Measurements from ENCODE around the gene FSHR. TPM values are rescaled to one million over a fixed set of nuclear protein-coding genes. Genes with fewer than 3 reads are reported as not detected.

Gene FSHR
- total RNA-seq, 2 donors from 2014 or later, result 13.6 TPM; not detected in 1

GRCh38 chr2:48954935-48955334 is 199.4 kb downstream of the FSHR start:
- Histone ChIP-seq H3K36me3 (no peaks in the 10 kb centered on the region), H3K9me3 (no peaks in the 10 kb centered on the region), H3K27ac (no peak overlapping the region), H3K4me1 (replicated peaks) (no peaks in the 10 kb centered on the region), H3K27me3 (replicated peaks; ENCODE audit: insufficient read depth) (no peaks in the 10 kb centered on the region), H3K4me3 (no peak overlapping the region)
- TF ChIP-seq POLR2AphosphoS5 (IDR thresholded peaks at IDR 0.05) (no peak), CTCF (IDR thresholded peaks at IDR 0.05) (no peak), POLR2A (IDR thresholded peaks at IDR 0.05) (no peak)
- no peak for DNase-seq (ENCODE audit: low spot score)
- intact Hi-C loops (cut with DNase I), result no loop called here

GRCh38 chr2:48954311-48954710 is 200.0 kb downstream of the FSHR start:
- no peak for TF ChIP-seq CTCF (IDR thresholded peaks at IDR 0.05)
- no peak for TF ChIP-seq POLR2AphosphoS5 (IDR thresholded peaks at IDR 0.05)
- TF ChIP-seq POLR2A (IDR thresholded peaks at IDR 0.05), result no peak
- WGBS, result 82% methylated on average over 3 of the region's 3 CpGs
- H3K4me1 ChIP-seq (replicated peaks), result no peaks in the 10 kb centered on the region
- intact Hi-C loops (cut with DNase I), result no loop called here
- H3K36me3 ChIP-seq, result no peaks in the 10 kb centered on the region
- no peaks in the 10 kb centered on the region for H3K9me3 ChIP-seq
- DNase-seq (ENCODE audit: low spot score), result no peak
- no peak overlapping the region for H3K4me3 ChIP-seq
- H3K27ac ChIP-seq, result no peak overlapping the region
- no peaks in the 10 kb centered on the region for H3K27me3 ChIP-seq (replicated peaks; ENCODE audit: insufficient read depth)

- no peaks in the 10 kb centered on the region for H3K36me3 ChIP-seq
- no peaks in the 10 kb centered on the region for H3K9me3 ChIP-seq
- no peak for DNase-seq (ENCODE audit: low spot score)
- 64% methylated on average over 3 of the region's 3 CpGs for WGBS
- no peak for TF ChIP-seq POLR2A (IDR thresholded peaks at IDR 0.05)
- no peak for TF ChIP-seq POLR2AphosphoS5 (IDR thresholded peaks at IDR 0.05)
- no peak overlapping the region for H3K27ac ChIP-seq
- H3K4me1 ChIP-seq (replicated peaks), result no peaks in the 10 kb centered on the region
- H3K4me3 ChIP-seq, result no peak overlapping the region
- H3K27me3 ChIP-seq (replicated peaks; ENCODE audit: insufficient read depth), result no peaks in the 10 kb centered on the region
- intact Hi-C loops (cut with DNase I), result no loop called here
Observed at GRCh38 chr2:48952614-48953013, 201.7 kb downstream of the FSHR start.

- 85% methylated on average over 5 of the region's 5 CpGs for WGBS
Observed at GRCh38 chr2:48952143-48952542, 202.2 kb downstream of the FSHR start.

GRCh38 chr2:48948400-48949125 is 205.8 kb downstream of the FSHR start:
- Histone ChIP-seq H3K27me3 (replicated peaks; ENCODE audit: insufficient read depth) (no peaks in the 10 kb centered on the region), H3K36me3 (no peaks in the 10 kb centered on the region), H3K9me3 (no peaks in the 10 kb centered on the region), H3K4me3 (no peak overlapping the region), H3K27ac (no peak overlapping the region), H3K4me1 (replicated peaks) (no peaks in the 10 kb centered on the region)
- intact Hi-C loops (cut with DNase I), result no loop called here
- DNase-seq (ENCODE audit: low spot score), result no peak
- WGBS, result 22% methylated on average over 6 of the region's 6 CpGs
- no peak for TF ChIP-seq CTCF (IDR thresholded peaks at IDR 0.05)
- TF ChIP-seq POLR2A (IDR thresholded peaks at IDR 0.05), result no peak
- no peak for TF ChIP-seq POLR2AphosphoS5 (IDR thresholded peaks at IDR 0.05)

More at GRCh38 chr2:48952143-48952542, 202.2 kb downstream of the FSHR start:
- TF ChIP-seq POLR2A (IDR thresholded peaks at IDR 0.05) (no peak), CTCF (IDR thresholded peaks at IDR 0.05) (no peak), POLR2AphosphoS5 (IDR thresholded peaks at IDR 0.05) (no peak)
- DNase-seq (ENCODE audit: low spot score), result no peak
- H3K4me3 ChIP-seq, result no peak overlapping the region
- H3K27me3 ChIP-seq (replicated peaks; ENCODE audit: insufficient read depth), result no peaks in the 10 kb centered on the region
- no peaks in the 10 kb centered on the region for H3K9me3 ChIP-seq
- no peaks in the 10 kb centered on the region for H3K4me1 ChIP-seq (replicated peaks)
- H3K36me3 ChIP-seq, result no peaks in the 10 kb centered on the region
- H3K27ac ChIP-seq, result no peak overlapping the region
- intact Hi-C loops (cut with DNase I), result no loop called here

Data from prostate gland (tissue), 2 donors.